HG02981 (cell line): Measurements from ENCODE around the gene ACTBL2.

ENCODE experiments used
- ATAC-seq: cut with Tn5 transposase; IDR thresholded peaks from one replicate; pipeline ENCODE4 v1.9.1; 2021; ENCODE audit warnings: mild to moderate bottlenecking, moderate library complexity; ENCODE audit not compliant: unreplicated experiment

ACTBL2 gene

DNA sequence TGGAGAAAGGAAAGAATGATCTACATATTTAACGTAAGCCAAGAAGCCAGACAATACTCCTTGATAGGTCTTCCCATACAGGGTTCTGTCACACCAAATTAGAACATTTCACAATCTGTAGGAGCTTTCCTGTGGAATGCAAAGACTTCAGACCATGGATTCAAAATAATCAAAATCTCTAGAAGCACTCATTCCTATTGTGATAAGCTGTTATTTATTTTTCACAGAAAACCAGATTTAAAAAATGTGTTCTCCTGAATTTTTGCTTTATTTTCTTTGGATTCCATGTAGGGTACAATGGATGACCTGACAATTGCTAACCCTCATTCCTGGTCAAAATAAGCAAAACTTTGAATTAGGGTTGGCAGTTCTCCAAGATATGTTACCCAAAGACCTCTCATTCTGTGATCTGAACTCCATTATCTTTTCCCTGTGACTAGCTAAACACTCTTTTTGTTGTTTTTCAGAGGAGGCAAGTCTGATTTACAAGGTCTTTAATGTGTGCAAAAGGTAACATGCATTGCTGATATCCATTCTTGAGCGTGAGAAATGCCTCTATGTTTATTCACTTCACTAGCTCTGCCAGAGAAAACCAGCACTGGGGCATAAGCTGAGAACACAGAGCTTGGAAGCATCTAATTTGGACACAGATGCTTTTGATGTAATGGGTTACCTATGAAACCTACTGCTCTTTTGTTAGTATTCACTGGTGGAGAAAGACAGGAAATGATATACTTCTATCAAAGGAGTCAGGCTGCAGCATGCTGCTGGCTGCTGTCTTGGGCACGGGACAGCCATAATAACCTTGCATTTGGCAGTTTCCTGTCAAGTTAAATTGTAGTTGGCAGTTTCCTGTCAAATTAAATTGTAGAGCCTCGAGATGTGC lies 31.4 kb downstream of the ACTBL2 start:
- no peak for ATAC-seq

DNA sequence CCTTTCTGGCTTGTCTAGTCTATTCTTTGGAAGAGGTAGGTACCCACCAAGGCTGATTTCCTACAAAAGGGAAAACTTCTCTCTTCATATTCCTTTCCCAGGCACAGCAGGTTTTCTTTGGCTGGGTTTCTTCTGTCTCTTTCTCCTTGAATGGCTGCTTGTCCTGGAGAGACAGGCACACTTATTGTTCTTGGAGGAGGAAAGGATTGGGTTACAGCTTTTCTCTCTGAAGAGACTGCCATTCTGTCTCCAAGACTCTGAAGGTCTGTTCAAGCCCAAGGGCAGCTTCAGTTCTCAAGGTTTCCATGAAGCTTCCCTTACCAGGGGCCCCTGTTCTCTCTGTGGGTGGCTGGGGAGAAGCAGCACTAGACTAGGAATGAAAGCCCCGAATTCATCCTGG lies 33.9 kb downstream of the ACTBL2 start:
- ATAC-seq: no peak

DNA sequence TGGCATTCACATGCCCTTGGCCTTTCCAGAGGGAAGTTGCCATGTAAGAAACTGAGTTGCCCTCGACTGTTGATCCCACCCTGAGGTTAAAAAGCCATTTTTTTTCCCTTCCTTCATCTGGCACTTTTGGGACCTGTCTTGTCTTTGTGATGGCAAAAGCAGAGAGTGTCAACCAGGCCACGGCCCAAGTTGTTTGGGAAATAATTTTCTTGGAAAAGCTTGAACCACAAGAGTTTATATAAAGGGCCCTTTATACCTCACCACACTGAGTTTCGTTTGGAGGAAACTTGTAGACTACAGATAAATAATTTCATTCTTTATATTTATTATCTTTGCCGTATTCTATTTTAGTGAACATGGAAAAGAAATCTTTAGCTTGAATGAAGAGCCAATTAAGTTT lies 34.3 kb downstream of the ACTBL2 start:
- ATAC-seq: no peak

DNA sequence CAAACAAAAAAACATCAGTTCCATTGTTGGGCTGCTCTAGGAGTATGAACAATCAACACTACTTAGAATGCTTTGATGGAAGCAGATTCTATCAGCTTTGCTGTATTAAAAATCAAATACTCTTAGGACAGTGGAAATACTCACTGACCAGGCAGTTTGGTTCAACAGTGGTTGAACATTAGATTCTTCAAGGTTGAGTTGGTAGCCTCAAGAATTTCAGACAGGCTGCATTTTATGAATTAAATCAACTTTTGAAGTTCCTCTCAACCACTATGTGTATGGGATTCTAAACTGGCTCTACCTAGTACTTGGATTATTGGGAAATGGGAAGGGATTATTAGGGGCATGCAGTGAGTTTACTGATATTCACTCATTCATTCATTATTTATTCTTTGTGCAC lies 35.0 kb downstream of the ACTBL2 start:
- ATAC-seq: no peak

DNA sequence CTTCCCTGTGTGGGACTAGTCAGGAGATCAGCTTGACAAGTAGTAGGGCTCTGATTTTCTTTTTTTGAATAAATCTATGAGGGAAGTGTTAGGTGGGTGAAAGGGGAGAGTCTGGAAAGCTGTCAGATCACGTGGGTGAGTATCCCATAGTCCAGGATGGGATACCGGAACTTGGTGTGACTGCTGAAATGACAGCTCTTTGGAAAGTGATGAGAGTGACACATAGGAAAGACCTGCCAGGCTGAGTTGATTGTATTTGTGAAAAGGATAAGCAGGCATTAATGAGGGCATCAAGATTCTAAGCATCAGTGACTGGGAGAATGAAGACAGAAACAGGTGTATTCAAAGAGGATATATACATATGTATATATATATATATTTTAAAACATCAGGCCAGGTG lies 35.6 kb downstream of the ACTBL2 start:
- no peak for ATAC-seq

DNA sequence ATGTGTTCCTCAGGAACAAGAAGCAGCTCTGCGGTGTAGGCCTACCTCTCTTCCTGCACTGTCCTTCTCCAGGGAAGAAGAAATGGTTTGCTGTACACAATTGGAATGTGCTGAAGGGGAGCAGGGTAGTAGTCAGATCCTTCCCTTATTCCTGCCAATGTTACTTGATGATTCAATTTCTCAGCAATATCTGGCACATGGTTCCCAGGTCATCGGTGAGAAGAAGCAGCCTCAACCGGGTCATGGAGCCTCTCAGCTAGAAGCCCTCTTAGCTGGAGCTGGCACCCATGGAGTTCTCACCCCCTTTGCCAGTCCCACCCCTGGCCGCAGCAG lies 36.9 kb downstream of the ACTBL2 start:
- ATAC-seq: no peak

DNA sequence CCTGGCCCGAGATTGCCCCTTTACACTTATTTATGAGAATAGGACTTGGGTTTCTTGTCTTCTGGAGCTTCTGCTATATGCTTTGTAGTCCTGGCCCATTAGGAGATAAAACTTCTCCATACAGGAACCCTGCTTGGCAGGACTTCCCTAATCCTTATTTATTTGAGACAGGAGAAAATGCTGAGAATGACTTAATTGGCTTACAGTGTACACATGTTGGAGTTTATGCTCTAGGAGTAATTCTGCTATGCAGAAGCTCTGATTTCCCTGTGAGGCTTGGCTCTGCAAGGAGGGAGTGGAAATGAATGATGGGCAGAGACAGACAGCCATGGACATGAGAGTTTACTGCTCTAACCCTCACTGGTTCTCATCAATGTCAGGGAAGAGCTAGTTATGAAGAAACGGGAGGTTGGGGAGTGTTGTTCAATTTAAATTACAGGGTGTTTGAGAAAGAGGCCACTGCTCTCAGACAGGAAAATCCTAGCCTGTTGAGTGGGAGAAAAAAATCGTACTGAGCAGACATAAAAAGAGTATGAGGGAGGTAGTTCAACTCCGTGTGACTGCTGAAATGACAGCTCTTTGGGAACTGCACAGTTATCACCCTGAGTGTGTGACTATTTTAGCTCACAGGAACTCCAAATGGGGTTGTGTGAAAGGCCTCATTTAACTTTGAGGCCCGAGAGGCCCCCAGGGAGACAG lies 37.5 kb downstream of the ACTBL2 start:
- ATAC-seq: no peak

DNA sequence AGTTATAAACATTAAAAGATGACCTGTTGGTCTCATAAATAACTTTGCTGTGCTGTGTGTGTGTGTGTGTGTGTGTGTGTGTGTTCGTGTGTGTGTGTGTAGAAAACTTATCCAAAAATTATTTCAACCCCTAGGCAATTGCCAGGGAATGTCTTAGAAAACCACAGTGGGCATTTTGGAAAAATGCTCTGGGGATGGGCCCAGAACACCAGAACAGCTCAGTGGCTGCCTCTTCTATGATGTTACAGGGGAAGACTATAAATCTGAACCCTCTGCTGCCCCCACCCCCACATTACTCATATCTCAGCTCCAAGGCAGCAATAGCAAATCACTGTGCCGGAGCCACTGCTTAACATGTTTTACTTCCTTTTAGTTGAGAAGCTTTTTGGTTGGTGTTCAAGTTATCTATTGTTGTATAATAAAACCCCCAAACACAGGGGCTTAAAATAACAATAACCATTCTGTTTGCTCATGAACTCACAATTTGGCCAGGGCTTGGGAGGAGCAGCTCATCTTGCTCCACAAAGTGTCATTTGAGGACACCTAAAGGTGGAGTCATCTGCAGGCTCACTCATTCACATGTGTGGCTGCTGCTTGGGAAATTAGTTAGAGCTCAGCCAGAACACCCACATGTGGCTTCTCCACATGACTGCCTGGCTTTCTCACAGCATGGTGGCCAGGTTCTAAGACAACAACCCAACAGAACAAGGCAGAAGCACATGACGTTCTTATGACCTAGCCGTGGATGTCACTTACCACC lies 40.4 kb downstream of the ACTBL2 start:
- ATAC-seq: no peak

DNA sequence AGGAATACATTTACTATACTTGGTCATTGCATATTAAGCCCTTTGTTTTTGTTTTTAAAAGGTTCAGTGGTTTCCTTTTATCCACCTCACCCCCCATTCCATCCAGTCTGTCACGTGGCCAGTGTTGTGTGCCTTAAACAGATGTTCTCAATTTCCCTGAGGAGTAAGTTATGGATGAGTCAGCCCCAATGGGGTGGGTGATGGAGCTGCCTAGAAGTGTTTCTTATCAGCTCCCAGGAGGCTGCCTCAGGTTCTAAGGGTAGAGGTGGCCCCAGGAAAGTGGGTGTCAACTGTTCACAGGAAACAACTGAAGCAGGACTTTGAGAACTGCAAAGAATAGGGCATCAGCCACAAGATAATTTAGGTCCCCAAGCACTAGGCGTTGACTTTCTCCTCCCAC lies 41.1 kb downstream of the ACTBL2 start:
- ATAC-seq: no peak

DNA sequence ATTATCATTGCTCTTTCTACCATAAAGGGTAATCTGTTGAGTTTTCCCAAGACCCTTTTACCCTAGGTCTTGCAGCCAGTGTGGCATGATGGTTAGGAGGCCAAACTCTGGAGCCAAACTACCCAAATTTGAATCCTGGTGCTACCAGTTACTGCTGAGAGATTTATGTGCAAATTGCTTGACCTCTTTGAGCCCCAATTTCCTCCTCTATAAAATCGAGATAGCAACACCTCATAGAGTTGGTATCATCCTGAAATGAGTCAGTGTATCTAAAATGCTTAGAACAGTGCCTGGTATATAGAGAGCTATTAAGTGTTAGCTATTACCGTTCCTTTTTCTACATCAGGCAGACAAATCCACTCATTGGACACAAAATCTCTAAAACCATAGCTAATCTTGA lies 43.0 kb downstream of the ACTBL2 start:
- no peak for ATAC-seq

DNA sequence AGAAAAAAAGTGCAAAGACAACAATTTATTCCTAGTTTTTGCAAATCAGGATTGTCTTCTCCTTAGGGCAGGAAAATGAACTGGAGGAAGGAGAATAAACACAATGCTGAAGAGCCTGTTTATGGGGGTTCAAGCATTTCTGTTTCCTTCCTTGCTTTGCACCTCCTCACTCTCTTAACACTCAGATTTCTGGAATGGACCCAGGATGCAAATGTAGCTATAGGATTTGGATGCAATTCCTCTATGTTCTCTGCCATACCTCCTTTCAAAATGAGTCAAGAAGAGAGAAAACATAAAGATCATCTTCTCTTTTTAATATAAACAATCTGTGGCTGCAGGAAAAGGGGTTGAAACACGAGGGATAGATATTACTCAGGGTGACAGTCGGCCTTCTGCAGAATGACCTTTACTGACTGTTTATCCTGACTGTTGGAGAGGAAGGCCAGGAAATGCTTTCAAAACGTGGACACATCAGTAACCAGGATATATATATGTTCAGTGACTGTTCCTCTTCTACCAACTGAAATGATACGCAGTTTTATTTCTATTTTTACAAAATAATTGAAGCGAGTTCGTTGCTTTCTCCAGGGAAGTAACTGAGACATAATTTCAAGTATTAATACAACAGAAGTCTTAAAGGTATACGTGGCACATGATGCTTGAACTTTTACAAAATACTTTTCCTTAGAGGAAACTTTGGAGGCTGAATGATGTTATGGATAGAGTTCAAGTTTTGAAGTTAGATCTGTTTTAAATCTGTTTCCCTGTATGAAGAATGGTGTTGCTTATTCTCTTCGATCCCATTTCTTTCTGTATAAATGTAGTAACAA lies 44.4 kb downstream of the ACTBL2 start:
- no peak for ATAC-seq

DNA sequence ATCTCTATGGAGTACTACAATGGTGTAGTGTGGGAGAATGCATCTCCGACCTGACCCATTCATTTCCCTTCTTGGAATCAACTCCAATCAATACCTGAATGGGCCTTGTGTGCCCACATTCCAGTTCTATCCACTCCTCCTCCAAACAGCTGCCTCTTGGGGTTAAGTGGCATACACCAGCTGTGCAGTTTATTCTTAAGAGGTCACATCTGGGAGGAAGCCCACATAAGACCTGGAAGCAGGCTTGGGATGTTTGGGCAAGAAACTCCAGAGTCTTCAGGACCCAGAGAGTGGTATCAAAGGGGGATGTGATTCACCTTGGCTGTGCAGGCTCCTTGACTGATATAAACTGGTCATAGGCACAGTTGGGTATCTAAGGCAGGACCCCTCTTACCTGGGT lies 46.0 kb downstream of the ACTBL2 start:
- no peak for ATAC-seq

DNA sequence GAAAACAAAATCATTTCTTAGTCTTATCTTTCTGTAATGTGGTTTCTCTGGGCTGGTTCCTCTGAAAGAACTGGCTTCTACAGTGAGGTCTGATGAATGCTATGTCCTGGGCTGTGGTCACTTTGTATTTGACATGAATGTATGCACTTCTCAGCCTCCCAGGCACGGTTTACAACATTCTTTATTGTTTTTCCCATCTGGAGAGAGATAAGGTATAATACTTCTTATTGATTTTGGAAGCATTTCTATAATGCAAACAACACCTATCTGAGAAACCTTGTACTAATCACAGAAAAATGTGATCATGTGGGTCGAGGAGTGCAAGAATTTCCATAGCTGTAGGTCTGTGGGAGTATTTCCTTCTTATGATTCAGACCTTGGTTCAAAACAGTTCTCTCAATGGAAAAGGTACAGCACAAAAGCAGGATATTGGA lies 46.9 kb downstream of the ACTBL2 start:
- no peak for ATAC-seq

DNA sequence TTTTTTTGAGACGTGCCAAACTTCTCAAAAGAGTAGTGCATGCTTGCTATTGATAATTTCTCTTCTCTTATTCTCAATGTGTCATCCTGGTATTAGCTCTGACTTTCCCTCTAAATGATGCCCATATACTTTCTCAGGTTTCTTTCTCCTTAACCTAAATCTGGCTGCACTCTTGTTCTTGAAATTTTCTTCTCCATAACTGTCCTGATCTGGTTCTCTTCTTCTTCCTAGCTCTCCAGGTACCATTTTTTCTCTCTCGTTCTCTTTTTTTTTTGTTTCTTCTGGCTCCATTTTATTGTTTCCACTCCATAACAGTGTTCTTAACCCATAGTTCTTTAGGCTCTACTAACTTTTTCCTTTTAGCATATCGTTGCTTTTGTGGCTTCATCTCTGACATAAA lies 47.9 kb downstream of the ACTBL2 start:
- no peak for ATAC-seq

DNA sequence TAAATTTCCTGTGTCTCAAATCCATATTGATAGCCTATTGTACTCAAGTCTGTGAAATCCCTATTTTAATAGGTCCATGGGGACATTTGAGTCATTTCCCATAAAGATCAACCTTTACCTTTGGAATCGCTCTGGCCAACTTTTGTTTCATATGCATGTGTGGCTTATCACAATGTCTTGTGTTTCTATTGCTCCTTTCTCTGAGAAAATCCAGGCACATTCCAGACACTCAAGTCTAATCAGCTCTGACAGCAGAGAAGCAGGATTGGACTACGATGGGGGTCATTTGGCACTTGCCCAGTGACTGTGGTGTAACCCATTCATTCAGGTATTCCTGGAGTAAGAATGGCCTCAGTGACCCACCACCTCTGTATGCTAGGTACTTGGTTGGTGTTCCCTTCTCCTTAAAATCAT lies 48.4 kb downstream of the ACTBL2 start:
- no peak for ATAC-seq

DNA sequence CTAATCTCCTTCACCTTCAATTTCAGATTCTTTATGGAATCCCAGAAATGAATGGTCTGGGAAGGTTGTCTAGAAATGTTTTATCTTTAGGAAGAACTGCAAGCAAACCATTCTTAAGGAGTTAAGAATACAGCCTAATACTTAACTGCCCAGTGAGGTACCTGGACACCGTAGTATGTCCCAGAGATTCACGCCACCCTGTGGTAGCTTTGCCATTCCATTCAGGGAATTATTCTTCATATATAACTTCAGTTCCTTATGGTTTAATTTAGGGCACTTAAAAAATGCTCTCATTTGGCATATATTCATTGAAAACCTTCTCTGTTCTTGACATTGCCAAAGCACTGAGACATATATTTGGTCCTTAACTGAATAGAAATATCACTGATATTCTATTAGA lies 49.7 kb downstream of the ACTBL2 start:
- ATAC-seq: no peak

DNA sequence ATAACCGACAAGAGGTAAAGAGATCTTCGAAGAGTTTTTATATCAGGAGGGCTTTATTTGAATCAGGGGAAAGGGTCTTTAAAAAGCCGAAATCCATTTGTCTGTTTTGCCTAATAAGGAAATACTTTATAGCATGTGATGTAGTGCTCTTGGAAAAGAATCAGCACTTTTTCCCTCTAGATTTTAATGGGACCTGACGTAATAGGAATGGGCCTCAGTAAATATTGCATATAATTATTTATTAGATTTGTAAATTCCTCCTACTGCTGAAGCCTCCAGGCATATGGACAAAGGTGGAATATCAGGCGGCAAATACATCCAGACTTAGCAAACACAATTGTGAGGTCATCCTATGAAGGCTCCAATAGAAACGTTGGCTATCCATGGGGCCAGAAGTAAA lies 50.9 kb downstream of the ACTBL2 start:
- no peak for ATAC-seq
